Esophagus squamous epithelium (tissue), 5 donors: ENCODE data around the gene OR8B3. TPM values are rescaled to one million over a fixed set of nuclear protein-coding genes. Genes with fewer than 3 reads are reported as not detected.
"Not testable (repeated sequence)": the region's sequence is repeated elsewhere in the genome, so short reads cannot be mapped to it uniquely, and the experiment has no call there.

Experiments used
- DNase-seq: peaks from one replicate; lab custom pipeline; 2025; lab: John Stamatoyannopoulos, UW
- H3K27ac ChIP-seq, 4 donors: fragments of 200-600 bp; sonication (generic); one replicate each; pipeline ENCODE4 v1.5.1; 2016 to 2019; ENCODE audit warnings: mild to moderate bottlenecking in 1 of 4
- H3K27me3 ChIP-seq, 4 donors: fragments of 200-600 bp; sonication (generic); 1 replicate in 3 of 4; 2 replicates in 1 of 4; pipeline versions ENCODE4 v1.5.1 to v1.6.0; 2017 to 2021; ENCODE audit warnings: antibody characterized with exemption in 1 of 4
- H3K36me3 ChIP-seq, 3 donors: fragments of 200-600 bp; sonication (generic); one replicate each; pipeline ENCODE4 v1.5.1; 2016 to 2019
- H3K4me1 ChIP-seq, 3 donors: fragments of 200-600 bp; sonication (generic); one replicate each; pipeline ENCODE4 v1.5.1; 2017 to 2019
- H3K4me3 ChIP-seq, 4 donors: fragments of 200-600 bp; sonication (generic); 1 replicate in 3 of 4; 2 replicates in 1 of 4; pipeline ENCODE4 v1.5.1; 2016 to 2019; ENCODE audit warnings: mild to moderate bottlenecking in 2 of 4, moderate library complexity in 1 of 4
- H3K9me3 ChIP-seq, 3 donors: fragments of 200-600 bp; sonication (generic); one replicate each; pipeline ENCODE4 v1.5.1; 2016 to 2019
- POLR2A ChIP-seq, 4 donors: fragments of 450-650 bp; IDR thresholded peaks; one replicate each; pipeline ENCODE4 v1.6.1; 2017; ENCODE audit warnings: antibody characterized with exemption in 4 of 4, mild to moderate bottlenecking in 4 of 4, moderate library complexity in 3 of 4
- WGBS, 2 donors: methylation state at CpG; one replicate each; pipeline ENCODE4 v1.1.5; 2018; 5-methylcytosine and 5-hydroxymethylcytosine counted together
- intact Hi-C: fragments of 100-400 bp; cut with DNase I; formaldehyde crosslinking; loops from one replicate; pipeline ENCODE4 v1.15.0; 2022
- total RNA-seq, 4 donors: library from RNA; depleted of rRNA; stranded (reverse); fragments of >200 nt; gene quantifications; one replicate each; pipeline ENCODE4 v1.1.0, GENCODE V29; 2016
- TF ChIP-seq, protein P1 (sequence below), 6 experiments: fragments of 450-650 bp in 4 of 6; fragments of 200-600 bp in 2 of 6; sonication (generic) in 2 of 6; IDR thresholded peaks; one replicate each; pipeline ENCODE4 v1.5.1; 2016 to 2019; ENCODE audit warnings: antibody characterized with exemption in 6 of 6, mild to moderate bottlenecking in 4 of 6, moderate library complexity in 4 of 6
- donor health status: DM: yes; HTN: yes; CAD: no.

Gene OR8B3
- total RNA-seq, 4 donors from 2014 or later, result not detected

DNA sequence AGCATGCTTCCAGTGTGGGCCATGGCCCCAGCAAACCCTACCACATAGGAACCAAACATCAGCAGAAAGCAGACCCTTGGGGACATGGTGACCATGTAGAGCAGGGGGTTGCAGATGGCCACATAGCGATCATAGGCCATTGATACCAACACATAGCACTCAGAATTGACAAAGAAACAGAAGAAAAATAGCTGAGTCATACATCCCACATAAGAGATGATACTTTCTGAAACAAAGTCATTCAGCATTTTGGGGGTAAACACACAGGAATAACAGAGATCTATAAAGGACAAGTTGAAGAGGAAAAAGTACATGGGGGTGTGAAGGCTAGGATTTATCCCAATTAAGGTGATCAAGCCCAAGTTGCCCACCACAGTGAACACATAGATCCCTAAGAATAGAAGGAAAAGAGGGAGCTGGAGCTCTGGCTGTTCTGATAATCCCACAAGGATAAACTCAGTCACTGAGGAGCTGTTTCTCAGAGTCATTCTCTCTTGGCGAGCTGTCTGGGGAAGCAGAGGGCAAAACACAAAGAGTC is 25.6 kb upstream of the OR8B3 start, which contains the start of gene OR8B4:
TSS of gene OR8B4 (minus strand) at position 488 of the 538 bp plus-strand sequence. CDS start at position 488, 0 bp downstream.
- Histone ChIP-seq H3K36me3 (no peaks in the 10 kb centered on the region), H3K27me3 (no peaks in the 10 kb centered on the region), H3K27ac (no peak within 1 kb of the TSS), H3K4me3 (no peak within 1 kb of the TSS), H3K9me3 (no peaks in the 10 kb centered on the region), H3K4me1 (no peaks in the 10 kb centered on the region)
- DNase-seq, result no peak
- intact Hi-C loops, result loop anchor here (10.0 kb wide), 1 partner anchor 160 kb away; no protein-coding TSS in a partner anchor
- no peak for TF ChIP-seq POLR2A (IDR thresholded peaks at IDR 0.05)
- 77 to 87% methylated on average over 2 of the region's 2 CpGs for WGBS, 2 donors

DNA sequence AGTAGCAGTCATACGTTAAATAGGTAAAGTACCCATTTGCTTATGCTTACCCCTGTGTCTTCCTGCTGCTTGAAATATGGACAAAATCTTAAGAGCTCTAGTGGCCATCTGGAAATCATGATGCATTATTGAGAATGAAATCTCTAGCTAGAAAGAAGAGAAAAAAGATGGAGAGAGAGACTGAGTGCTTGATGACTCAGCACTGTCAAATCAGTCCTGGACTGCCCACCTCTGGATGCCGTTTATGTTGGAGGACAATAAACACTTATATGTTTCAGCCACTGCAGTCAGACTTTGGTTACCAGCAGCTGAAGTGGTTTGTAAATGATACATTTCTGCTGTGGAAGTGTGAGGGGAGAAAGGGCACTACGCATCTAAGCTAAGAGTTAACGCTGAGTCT is 22.2 kb upstream of the OR8B3 start:
- intact Hi-C loops, result loop anchor here (10.0 kb wide), 1 partner anchor 164 kb away; no protein-coding TSS in a partner anchor
- Histone ChIP-seq H3K27ac (no peak overlapping the region), H3K4me3 (no peak overlapping the region), H3K27me3 (no peaks in the 10 kb centered on the region), H3K9me3 (no peaks in the 10 kb centered on the region), H3K36me3 (no peaks in the 10 kb centered on the region), H3K4me1 (no peaks in the 10 kb centered on the region)
- no peak for DNase-seq
- TF ChIP-seq, protein P1, sequence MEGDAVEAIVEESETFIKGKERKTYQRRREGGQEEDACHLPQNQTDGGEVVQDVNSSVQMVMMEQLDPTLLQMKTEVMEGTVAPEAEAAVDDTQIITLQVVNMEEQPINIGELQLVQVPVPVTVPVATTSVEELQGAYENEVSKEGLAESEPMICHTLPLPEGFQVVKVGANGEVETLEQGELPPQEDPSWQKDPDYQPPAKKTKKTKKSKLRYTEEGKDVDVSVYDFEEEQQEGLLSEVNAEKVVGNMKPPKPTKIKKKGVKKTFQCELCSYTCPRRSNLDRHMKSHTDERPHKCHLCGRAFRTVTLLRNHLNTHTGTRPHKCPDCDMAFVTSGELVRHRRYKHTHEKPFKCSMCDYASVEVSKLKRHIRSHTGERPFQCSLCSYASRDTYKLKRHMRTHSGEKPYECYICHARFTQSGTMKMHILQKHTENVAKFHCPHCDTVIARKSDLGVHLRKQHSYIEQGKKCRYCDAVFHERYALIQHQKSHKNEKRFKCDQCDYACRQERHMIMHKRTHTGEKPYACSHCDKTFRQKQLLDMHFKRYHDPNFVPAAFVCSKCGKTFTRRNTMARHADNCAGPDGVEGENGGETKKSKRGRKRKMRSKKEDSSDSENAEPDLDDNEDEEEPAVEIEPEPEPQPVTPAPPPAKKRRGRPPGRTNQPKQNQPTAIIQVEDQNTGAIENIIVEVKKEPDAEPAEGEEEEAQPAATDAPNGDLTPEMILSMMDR (IDR thresholded peaks at IDR 0.05), result no peak
- TF ChIP-seq POLR2A (IDR thresholded peaks at IDR 0.05), result no peak
- WGBS, 2 donors, result 81 to 82% methylated on average over 4 of the region's 4 CpGs

DNA sequence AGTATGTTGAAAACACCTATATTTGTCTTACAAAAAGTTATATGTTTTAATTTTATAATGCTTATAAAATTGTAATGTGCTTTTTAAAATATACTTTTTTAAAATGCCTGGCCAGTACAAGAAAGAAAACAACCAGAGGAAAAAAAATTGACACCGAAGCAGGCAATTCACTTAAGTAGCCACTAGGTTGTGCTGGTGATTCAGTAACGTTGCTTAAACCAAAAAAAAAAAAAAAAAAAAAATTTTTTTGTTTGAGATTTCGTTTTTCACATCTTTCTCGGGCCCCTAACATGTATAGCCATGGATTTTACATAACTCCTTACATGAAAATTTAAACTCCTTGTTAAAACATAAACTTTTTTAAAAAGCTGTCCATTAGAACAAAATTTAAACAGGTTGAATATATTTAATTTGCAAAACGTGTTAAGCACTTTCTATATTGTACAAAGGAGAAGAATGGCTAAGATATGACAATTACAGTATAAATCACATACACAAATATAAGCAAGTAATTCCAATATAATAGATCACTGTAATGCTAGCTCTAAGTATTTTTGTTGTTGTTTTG is 16.6 kb upstream of the OR8B3 start:
- H3K27ac ChIP-seq, result no peak overlapping the region
- WGBS, 2 donors, result 8 to 14% methylated on average over 5 of the region's 5 CpGs
- no peaks in the 10 kb centered on the region for H3K36me3 ChIP-seq
- no peak for DNase-seq
- intact Hi-C loops, result no loop called here
- no peaks in the 10 kb centered on the region for H3K9me3 ChIP-seq
- H3K4me3 ChIP-seq, result no peak overlapping the region
- no peaks in the 10 kb centered on the region for H3K27me3 ChIP-seq
- no peak for TF ChIP-seq POLR2A (IDR thresholded peaks at IDR 0.05)
- TF ChIP-seq, protein P1 (IDR thresholded peaks at IDR 0.05), result peak in 4 of 6 experiments; percentile 35 to 72 (median 50)
- no peaks in the 10 kb centered on the region for H3K4me1 ChIP-seq

DNA sequence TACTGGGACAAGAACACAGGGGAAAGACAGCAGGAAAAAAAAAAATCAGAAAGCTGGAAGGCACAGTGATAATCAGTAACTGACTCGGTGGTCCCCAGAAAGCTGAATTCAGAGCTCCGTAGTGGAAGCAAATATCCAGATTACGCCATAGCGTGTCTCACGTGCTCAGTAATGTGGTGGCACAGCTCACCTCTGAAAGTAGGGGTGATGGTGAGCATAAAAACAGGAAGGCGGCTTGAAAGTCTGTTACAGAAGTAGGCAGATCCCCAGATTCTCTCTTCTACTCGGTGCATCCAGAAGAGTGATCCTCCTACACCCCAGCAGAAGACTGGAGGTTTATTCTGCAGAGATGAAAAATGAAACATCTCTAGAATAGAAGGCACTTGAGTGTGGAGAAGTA is 11.1 kb upstream of the OR8B3 start:
- intact Hi-C loops, result no loop called here
- no peak for DNase-seq
- WGBS, 2 donors, result 72 to 86% methylated on average over 7 of the region's 7 CpGs

DNA sequence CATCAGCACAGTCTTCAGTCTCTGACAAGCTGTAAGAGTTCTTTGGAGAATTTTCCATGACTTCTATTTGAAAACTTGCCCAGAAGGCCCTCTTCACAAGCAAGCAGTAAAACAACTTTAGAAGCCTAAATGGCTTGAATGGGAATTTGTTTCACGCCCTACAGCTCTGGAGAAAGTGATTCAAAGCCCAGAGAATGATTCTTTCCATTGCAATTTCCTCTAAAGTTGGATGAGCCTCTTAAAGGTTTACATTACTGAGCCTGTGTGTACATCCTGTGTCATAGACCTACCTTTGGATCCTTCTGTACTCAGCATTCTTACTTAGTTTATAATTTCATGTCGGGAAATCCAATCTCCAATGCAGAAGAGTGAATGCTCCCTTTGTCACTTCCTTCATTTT is 6.8 kb upstream of the OR8B3 start:
- no peaks in the 10 kb centered on the region for H3K4me1 ChIP-seq
- intact Hi-C loops, result no loop called here
- WGBS, 2 donors, result 41 to 52% methylated on average over 2 of the region's 2 CpGs
- TF ChIP-seq, protein P1 (IDR thresholded peaks at IDR 0.05), result no peak
- no peak for TF ChIP-seq POLR2A (IDR thresholded peaks at IDR 0.05)
- no peak overlapping the region for H3K27ac ChIP-seq
- H3K27me3 ChIP-seq, result no peaks in the 10 kb centered on the region
- no peaks in the 10 kb centered on the region for H3K36me3 ChIP-seq
- no peaks in the 10 kb centered on the region for H3K9me3 ChIP-seq
- H3K4me3 ChIP-seq, result no peak overlapping the region
- DNase-seq, result no peak

More for the DNA sequence above, 11.1 kb upstream of the OR8B3 start:
- Histone ChIP-seq H3K4me1 (no peaks in the 10 kb centered on the region), H3K27me3 (no peaks in the 10 kb centered on the region), H3K4me3 (no peak overlapping the region), H3K9me3 (no peaks in the 10 kb centered on the region), H3K36me3 (no peaks in the 10 kb centered on the region), H3K27ac (no peak overlapping the region)
- no peak for TF ChIP-seq POLR2A (IDR thresholded peaks at IDR 0.05)
- TF ChIP-seq, protein P1 (IDR thresholded peaks at IDR 0.05), result no peak

DNA sequence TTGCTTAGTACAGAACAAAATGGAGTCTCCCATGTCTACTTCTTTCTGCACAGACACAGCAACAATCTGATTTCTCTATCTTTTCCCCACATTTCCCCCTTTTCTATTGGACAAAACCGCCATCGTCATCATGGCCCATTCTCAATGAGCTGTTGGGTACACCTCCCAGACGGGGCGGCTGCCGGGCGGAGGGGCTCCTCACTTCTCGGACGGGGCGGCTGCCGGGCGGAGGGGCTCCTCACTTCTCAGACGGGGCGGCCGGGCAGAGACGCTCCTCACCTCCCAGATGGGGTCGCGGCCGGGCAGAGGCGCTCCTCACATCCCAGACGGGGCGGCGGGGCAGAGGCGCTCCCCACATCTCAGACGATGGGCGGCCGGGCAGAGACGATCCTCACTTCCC is 4.4 kb upstream of the OR8B3 start:
- H3K27me3 ChIP-seq, H3K36me3 ChIP-seq, intact Hi-C loops, H3K9me3 ChIP-seq, H3K4me1 ChIP-seq, H3K4me3 ChIP-seq, DNase-seq, H3K27ac ChIP-seq: not testable (repeated sequence)
- no CpG with 5 or more reads among the region's 27 CpGs for WGBS, 2 donors
